CD4-positive, alpha-beta T cell treated with Interleukin-1 beta for 1 hour (primary cell): ENCODE measurements around the gene DAPK1.
A peak's percentile ranks its signal among the peaks of the same experiment; 100 is the strongest.
"Not testable (repeated sequence)": the region's sequence is repeated elsewhere in the genome, so short reads cannot be mapped to it uniquely, and the experiment has no call there.

Experiments used
- DNase-seq, 2 donors: peaks; one replicate each; pipeline ENCODE4 v3.0.0-alpha.2; 2020 to 2022

Gene DAPK1

DNA sequence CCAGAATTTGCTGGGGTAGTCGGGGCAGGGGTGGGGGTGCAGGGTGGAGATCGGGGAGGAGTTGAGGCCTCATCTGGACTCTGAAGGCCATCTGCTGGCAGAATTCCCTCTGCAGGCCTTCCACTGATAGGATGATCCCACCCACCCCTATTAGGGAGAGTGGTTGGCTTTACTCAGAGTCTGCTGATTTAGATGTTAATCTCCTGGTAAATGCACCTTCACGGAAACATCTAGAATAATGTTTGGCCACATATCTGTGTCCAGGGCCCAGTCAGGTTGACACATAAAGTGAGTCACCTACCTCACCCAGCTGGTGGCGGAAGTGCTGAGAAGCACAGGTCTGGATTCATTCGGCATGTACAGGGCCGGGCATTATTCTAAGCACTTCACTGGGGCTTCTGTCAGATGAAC lies 50.0 kb downstream of the DAPK1 start:
- DNase-seq: no peak

DNA sequence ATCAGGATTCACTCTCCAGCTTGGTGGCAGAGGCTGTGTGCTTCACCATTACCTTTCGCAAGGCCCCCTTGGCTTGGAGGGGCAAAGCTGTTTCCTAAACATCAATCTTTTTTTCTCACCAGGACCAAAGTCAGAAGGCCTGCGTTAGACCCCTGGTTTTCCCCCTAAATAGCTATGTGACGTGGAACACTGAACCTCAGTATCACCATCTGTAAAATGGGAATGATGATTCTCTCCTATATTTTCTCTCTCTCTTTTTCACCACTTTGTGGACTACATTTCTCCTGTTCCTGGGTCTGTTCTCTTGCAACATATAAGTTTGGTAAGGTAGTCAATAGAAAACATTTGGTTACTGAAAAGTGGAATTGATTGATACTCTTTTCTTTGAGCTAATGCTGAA lies 50.5 kb downstream of the DAPK1 start:
- DNase-seq: no peak

DNA sequence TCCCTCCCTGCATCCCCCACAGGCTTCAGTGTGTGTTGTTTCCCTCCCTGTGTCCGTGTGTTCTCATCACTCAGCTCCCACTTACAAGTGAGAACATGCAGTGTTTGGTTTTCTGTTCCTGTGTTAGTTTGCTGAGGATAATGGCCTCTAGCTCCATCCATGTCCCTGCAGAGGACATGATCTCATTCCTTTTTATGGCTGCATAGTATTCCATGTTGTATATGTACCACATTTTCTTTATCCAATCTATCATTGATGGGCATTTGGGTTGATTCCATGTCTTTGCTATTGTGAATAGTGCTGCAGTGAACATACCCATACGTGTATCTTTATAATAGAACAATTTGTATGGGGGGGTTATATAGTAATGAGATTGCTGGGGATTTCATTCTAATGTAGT lies 51.4 kb downstream of the DAPK1 start:
- DNase-seq: not testable (repeated sequence)

DNA sequence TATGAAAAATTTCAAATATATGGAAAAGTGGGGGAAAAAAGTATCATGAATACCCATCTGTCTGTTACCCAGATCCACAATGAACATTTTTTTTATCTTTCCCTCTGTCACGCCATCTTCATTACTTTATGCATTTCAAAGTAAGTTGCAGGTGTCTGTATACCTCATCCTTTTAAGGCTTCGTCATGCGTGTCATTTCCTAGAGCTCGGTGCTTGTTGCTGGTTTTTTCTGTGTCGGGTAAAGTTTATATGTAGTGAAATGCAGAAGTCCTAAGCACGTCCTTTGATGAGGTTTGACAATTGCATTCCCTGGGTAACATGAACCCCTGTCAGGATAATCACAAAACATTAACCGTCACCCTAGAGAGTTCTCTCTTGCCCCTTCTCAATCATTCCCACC lies 52.1 kb downstream of the DAPK1 start:
- DNase-seq: no peak

DNA sequence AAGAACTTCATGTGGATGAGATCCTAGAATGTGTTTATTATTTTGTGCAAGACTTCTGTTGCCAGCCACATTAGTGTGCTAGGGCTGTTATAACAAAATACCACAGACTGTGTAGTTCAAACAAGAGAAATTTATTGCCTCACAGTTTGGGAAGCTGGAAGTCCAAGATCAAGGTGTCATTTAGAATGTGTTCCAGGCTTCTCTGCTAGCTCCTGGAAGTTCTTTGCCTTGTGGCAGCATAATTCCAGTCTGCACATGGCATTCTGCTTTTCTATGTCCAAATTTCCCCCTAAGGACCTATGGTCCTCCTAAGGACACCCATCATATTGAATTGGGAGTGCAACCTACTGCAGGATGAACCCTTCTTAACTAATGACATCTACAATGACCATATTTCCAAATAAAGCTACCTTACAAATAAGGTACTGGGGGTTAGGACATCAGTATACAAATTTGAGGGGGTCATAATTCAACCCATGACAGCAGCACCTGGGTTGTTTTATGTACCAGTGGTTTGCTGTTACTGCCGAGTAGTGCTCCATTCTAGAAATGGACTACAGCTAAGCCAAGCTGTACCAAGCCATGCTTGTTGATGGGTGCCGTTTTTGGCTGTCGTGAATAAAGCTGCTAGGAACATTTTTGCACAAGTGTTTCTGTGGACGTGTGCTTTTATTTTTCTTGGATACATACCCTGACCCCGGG lies 52.7 kb downstream of the DAPK1 start:
- DNase-seq: no peak

DNA sequence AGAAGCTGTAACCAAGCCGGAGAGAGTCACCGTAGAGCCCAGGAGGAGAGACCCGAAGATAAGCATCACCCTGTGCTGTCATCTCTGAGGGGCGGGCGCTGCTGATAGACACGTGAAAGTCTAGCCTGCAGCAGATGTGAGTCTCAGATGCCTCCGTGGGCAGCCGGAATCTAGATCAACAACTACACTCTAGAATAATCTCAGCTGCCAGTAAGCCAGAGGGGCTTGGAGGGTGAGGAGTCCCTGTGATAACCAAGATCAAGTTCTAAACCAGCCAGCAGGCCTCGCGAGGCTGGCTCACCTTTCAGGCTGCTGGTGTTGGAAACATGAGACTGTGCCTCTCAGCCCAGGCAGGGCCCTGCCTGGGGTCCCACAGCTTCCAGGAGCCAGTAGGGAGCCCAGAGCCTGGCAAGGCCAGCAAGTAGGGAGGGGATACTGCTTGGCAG lies 54.1 kb downstream of the DAPK1 start:
- DNase-seq: no peak

DNA sequence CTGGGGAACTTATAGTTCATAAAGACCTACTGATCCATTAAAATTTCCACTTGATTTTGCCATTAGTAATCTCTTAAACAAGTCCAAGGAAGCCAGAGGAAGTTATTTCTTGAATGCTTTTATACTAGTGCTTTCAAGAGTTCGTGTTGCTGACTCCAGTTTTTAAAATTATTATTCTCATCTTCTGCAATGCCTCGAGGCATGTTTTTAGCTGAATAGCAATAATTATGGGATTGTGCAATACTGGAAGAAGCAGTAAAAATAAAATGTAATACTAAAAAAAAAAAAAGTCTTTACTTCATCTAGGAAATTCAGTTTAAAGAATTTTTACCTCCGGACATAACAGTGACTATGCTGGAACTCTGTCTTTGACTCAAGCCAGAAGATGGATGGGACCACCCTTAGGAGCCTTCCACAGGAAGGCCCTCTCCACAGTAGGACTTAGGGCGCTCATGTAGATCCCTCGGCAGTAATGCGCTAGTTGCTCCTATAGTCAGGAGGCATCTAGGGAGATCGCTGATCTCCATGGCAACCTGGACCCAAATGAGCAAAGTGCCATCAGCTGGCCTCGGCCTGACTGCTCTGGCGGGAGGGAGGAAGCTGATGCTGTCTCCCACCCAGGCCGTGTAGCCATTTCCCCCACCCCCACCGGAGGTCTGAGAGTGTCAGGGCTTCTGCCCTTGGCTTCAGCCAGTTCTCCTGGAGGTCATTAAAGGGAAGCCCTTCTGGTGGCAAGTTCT lies 56.7 kb downstream of the DAPK1 start:
- no peak for DNase-seq

DNA sequence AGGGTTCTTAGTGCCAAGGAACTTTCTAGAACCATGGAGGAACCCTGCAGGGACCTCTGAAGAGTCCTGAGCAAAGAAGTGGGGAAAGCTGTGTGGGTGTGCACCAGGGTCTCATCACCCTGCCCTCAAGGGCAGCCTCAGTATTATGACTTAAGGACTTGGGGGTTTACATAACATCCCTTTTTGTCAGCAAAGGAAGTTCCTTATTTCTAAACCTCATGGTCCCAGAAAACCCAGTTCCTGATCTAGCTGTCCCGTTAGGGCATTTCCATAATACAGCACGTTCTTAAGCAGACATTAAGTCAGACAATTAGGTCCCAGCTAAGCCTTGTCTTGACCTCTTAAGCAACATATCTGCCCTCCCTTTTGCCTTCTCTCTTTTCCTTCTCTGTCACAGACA lies 57.3 kb downstream of the DAPK1 start:
- peak in 1 of 2 donors; percentile 15 for DNase-seq

DNA sequence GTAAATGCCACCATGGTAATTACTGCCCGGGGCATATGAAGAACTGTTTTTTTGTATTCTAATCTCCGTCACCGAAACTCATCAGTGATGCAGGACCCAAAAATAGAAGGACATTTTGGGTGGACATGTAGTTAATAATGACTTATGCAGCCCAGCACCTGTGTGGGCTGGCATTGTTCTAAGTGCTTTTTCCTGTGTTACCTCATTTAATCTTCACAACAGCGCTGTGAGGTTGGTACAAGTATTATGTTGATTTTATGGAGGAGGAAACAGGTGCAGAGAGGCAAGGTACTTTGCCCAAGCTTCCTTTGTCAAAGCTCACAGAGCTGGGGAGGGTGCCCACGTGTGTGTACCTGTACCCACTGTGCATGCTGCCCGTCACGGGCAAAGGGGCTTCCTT lies 58.4 kb downstream of the DAPK1 start:
- DNase-seq: no peak

DNA sequence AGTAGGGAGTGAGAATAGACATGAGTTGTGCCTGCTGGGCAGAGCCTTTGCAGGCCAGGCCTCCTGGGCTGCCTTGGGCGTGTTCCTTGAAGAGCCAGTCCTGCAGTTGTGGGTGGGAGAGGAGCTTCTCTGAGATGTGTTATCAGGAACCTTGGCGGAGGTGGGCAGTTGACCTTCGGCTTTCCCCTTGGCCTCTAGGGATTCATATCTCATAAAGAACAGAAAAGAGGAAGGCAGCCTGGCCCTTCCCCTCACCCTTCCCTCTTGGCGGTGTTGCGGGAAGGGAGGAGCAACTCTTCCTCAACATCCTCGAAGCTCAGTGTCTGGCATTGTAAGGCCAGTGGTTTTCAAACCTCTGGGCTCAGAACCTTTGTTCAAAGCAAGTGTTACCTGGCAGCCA lies 59.2 kb downstream of the DAPK1 start:
- DNase-seq: peak in 1 of 2 donors; percentile 23

DNA sequence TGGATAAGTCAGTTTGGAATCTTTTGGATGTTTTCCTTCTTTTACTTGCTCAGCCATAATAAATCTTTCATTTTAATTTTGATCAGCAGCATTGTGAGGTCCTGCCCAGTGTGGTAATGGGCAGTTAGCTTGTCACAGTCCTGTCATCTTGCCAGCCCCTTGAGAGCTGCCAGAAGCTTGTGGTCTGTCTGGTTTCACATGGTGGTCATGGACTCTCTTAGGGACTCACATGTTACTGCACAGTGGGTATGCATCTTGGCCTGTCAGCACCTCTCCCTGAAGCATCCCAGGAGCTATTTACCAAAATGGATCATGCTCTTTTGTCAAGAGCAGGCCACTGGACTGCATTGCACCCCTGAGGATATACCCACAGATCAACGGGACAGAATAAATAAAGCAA lies 60.3 kb downstream of the DAPK1 start:
- DNase-seq: no peak

DNA sequence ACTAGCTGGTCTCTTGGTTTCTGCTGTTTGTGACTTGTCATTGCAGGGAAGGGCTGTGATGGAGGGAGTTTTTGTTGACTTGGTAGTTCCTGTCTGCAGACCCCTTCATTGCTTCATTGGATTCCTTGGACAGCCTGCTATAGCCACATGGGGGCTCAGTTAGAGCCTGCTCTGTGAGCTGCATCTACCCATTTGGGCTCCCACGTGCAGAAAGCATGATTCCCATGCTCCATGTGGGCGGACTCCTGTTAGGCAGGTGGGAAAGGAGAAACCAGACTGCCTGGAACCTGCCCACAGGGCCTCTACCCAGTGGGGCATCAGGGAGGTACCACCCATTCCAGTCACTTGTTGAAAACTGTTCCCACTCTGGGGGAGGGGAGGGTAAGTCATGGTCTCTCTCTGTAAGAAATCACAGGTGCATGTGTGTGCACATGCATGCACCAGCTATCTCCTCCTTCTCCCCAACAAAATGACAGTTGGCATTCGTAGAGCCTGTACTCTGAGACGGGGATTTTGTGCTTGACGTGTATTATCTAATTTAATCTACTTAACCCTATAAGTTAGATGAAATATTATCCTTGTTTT lies 61.0 kb downstream of the DAPK1 start:
- DNase-seq: no peak

DNA sequence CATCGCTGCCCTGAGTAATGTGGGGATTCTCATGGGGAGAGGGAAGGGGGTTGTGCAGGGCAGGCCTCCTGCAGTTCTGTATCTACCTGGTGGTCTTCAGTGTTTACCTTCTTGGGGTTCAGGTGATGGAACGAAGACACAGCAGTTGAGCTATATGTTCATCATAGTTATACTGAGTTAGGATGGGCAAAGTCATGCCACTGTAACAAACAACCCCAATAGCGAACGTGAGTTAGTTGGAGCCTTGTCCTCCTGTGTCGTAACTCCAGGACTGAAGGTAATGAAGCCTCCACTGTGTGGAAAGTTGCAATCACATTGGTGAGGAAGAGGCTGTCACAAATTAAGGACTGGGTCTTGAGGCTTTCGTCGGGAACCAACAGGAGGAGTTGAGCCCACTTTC lies 64.4 kb downstream of the DAPK1 start:
- DNase-seq: no peak

DNA sequence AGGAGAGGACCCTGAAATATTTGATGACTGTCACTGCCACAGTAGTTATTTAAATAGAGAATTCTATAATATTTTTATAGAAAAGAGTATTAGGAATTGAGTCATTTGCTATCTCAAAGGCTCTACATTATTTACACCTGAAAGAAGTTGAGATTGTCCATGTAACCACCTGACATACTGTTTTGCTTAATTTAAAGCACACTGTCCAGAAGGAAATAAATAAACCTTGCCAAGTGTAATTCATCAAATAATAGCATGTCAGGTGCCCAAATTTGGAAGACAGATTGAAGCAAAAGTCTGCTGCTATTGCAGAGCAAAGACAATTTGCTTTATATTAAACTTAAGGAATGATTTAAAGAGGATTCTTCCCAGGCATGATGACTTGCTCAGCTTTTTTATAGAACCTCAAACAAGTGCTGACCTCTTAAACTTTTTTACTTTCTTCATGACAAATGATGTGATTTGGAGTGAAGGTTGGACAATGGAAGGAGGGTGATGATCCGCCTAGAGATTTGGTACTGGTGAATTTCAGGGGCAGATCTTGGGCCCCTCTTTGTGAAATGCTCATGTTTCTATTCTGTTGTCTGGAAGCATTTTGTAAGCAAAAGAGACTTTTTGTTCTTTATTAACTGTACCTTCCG lies 65.0 kb downstream of the DAPK1 start:
- no peak for DNase-seq

DNA sequence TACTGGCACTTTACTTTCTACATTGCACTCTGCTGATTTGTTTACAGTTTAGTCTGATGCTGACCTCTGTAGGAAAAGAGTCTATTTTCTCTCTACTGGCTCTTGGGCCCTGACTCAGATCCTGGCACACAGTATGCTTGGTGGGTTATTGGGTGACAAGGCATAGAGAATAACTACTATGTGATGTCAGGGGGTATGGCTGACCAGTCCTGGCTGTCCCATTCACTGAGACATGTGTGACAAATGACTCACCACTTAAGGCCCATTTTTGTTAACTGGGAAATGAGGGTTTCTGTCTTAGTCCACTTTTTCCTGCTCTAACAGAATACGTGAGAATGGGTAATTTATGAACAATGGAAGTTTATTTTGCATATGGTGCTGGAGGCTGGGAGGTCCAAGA lies 66.4 kb downstream of the DAPK1 start:
- DNase-seq: no peak

DNA sequence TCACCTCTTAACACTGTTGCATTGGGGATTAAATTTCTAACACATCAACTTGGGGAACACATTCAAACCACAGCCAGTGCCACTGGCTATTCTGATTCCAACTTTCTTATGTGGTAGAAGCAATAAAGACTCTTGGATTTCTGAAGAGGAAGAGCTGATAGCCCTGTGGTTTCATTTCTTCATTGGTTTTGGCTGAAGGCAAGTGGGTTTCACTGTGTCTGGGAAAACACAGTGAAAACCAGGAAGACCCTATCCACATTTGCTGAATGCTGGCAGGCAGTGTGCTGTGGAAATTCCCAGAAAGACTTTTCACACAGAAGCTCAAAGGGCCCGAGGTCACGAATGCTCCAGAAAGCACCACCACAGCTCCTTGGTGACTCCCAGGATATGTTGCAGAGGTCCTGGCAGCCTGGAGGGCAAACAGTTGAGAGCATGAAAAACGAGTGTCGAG lies 67.1 kb downstream of the DAPK1 start:
- DNase-seq: no peak

DNA sequence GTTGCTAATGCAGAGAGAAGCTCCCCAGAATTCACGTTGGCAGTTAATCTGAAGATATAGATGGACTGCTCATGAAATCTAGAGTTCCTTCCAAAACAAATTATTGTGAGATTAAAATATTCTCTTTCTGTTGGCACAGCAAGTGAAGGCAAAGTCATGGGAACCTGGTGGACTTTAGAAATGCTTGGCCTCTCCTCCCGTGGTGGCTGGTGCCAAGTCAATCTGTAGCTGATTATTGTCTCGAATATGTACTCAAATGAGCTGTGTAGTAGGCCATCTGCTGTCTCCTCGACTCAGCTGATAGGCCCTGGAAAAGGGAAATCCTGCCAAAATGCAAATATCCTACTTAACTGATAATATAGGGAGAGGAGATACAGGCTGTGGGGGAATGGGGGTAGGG lies 69.3 kb downstream of the DAPK1 start:
- DNase-seq: no peak

DNA sequence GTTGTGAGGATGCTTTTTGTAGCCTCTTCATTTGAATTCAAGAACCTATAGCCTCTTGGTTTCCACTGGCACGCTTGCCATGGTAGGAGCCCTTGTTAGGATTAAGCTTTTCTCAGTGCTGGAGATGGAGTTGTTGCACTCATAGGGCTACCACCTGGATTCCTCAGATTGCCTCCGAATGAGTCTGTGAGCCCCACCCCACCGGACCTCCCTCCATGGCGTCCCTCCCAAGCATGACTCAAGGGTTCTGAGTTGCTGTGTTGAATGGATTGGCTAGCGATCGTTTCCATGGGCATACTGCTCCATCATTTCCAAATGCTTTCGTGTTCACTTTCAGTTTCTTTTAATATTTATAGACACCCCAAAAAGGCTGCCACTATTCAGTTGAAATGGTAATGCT lies 69.9 kb downstream of the DAPK1 start:
- no peak for DNase-seq

DNA sequence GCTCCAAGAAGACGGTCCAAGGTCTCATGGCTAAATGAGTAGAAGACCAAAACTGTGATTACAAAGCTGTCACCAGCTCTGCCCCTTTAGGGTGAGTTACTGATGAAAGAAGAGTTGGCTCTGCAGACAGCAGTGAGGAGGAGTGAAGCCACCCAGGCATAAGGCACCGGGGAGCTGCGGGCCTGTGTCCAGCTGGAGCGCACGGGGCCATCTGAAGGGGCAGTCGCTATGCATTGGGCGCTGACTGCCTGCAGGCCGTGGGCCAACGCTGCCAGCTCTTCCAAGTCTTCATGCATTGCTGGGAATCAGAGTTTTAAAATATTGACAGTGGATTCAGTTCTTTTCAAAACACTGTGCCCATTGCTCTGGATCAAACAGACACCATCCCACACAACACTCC lies 70.3 kb downstream of the DAPK1 start:
- DNase-seq: no peak

DNA sequence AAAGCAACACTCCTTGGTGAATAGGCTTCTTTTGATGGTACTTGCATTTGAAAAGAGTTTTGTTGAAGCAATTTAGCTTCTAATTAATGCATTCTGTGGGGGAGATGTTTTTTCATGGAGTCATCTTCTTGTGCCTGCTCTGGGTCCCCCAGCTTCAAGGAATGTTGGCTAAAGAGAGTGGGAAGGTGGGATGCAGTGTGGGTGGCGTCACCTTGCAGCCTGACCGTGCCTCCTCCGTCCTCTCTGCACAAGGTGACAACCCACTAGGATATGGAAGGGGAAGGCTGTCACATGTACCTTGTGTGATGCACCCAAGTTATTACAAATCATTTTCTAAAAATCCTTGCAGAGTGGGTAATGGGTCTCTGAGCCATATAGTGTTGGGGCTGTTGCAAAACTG lies 70.7 kb downstream of the DAPK1 start:
- DNase-seq: no peak

DNA sequence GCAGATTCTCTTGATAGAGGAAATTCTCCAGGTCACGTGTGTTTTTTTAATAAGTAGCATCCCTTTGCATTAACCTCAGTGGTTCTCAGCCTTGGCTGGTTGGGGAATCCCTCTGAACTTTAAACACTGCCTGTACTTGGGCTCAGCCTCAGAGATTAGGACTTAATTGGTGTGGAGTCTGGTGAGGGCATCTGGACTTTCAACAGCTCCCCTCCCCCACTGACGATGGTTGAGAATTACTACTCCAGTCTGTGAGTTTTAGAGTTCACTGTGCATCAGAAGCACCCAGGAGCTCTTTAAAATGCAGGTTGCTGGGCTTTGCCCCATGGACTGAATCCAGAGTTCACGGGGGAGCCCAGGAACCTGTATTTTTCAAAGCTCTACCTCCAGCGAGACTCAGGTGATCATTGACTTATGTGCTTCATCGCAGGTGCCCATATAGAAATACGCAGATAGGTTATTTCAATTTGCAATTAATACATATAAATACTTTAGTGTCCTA lies 71.4 kb downstream of the DAPK1 start:
- DNase-seq: no peak

DNA sequence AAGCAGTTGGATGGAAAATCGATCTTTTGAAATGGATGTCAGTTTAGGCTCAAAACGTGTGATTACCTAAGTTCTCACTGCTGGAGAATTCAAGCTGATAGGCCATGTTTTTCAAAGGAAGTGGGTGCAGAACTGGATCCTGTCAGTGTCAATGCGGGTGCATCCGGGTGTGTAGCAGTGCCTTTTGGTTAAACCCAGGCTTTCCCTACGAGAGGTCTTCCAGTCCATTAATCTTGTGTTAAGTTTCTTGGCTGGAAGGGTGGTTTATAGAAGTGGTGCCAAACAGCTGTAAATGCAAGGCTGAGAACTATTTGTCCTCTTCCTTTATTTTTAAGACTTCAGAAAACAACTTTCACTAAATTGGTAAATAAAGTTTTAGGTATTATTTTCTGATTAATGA lies 71.9 kb downstream of the DAPK1 start:
- DNase-seq: no peak
